NB4 (cell line): ENCODE measurements around the gene CCDC149.

Experiments used
- CTCF ChIP-seq: IDR thresholded peaks from one replicate; pipeline ENCODE4 v1.5.1; 2012; ENCODE audit warnings: low read depth, low read length
- POLR2A ChIP-seq: IDR thresholded peaks from 2 replicates; pipeline ENCODE4 v1.6.1; 2011; ENCODE audit warnings: mild to moderate bottlenecking; ENCODE audit not compliant: insufficient read length; ENCODE audit errors: extremely low read depth
- TF ChIP-seq, protein P1 (sequence below): IDR thresholded peaks from 2 replicates; pipeline ENCODE4 v1.6.1; 2011; ENCODE audit warnings: low read depth, low read length

DNA sequence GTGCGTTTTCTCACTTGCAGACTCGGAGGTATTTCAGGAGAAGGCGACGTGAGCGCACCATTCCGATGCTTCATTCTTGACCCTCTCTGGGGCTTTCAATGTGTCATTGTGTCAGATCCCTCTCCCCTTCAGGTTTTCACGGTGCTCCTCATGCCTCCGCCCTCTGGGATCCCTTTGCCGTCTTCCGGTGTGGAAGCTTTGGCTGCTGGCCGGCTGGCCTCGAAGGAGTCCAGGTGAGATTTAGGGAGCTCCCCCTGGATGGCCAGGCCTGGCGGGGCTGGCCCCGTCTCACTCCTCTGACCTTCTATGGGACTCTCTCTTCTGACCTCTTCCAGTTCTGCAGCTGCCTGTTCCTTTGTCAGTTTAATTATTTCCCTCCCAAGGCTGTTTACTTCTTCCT, 104.6 kb downstream of the CCDC149 start:
- TF ChIP-seq CTCF (no peak), POLR2A (no peak)
- TF ChIP-seq, protein P1, sequence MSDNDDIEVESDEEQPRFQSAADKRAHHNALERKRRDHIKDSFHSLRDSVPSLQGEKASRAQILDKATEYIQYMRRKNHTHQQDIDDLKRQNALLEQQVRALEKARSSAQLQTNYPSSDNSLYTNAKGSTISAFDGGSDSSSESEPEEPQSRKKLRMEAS: no peak
